Jurkat, Clone E6-1 (cell line): ENCODE measurements around the gene SPANXB1. TPM values are rescaled to one million over a fixed set of nuclear protein-coding genes. Genes with fewer than 3 reads are reported as not detected.
"Not testable (repeated sequence)": the region's sequence is repeated elsewhere in the genome, so short reads cannot be mapped to it uniquely, and the experiment has no call there.

Experiments used
- DNase-seq: peaks from one replicate; pipeline ENCODE4 v3.0.0-alpha.2; 2011; ENCODE audit warnings: low read depth, low spot score
- H3K4me3 ChIP-seq: 2 replicates; pipeline ENCODE4 v1.5.1; 2011; ENCODE audit warnings: mild to moderate bottlenecking, low read length, control low read depth, moderate library complexity
- polyA plus RNA-seq: library from polyadenylated mRNA; unstranded; fragments of >200 nt; gene quantifications from one replicate; pipeline ENCODE4 v1.2.1, GENCODE V29; 2012; ENCODE audit warnings: missing spikeins; ENCODE audit not compliant: insufficient read length, insufficient read depth

SPANXB1 gene, protein sequence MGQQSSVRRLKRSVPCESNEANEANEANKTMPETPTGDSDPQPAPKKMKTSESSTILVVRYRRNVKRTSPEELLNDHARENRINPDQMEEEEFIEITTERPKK
- polyA plus RNA-seq: not detected

DNA sequence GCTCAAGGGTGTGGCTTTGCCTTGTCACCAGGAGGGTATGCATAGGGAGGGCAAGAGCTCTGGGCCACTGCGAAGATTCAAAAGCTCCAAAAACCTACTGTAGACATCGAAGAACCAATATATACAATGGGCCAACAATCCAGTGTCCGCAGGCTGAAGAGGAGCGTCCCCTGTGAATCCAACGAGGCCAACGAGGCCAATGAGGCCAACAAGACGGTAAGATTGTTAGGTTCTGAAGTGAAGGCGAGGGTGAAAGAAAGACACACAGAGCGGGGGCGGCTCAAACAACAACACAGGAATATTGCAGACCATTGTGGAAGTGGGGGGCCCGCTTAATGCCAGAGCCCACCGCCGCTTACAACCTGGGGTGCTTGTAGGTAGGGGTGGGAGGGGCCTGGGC lies at the start of gene SPANXB1:
TSS of gene SPANXB1 (plus strand) at position 27 of the 400 bp plus-strand sequence. CDS start at position 127, 100 bp downstream.
- DNase-seq, H3K4me3 ChIP-seq: not testable (repeated sequence)

DNA sequence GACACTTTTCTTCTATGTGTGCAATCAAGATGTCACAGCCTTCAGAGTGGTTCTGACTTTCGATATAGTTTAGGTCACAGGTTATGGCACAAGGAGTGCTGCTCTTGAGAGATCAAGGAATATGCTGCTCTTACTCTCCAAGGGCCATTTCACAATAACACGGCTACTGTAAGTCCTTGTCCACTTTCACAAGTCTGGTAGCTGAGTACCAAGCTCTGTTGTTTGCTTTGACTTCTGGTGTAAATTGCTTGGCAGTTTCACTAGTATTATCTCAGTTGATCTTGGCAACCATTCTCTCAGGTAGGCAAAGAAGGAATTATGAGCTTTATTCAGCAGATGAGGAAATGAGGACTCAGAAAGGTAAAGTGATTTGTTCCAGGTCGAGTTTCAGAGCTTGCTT lies 35.4 kb upstream of the SPANXB1 start:
- no peak for DNase-seq
- no peak overlapping the region for H3K4me3 ChIP-seq

DNA sequence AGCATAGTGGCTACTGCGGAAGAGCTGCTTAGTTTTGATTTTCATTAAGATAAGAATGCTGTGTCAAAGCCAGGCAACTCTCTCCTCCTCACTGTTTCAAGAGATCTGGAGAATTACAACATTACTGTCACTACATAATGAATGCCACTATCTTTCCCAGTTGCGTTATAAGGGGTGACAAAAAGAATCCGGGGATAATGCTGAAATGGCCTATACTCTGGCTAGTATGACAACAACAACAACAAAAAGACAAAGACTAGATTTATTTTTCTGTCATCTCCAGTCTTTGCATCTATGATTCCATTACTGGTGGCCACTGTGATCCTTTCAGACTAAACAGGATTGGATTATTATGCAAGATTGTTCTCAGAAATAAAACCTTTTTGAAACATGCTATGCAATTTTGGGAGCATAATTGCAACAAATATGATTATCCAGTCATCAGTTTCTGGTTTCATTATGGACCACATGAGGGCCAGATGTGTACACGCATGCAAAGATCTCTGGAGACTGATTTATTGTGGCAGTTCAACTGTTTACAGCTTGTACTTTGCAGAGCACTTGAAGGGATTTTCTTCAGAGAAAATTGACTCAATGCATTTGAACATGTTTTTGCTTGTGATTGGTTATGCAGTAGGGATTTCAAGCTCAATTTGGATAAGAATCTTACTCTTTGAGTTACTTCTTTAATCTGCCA lies 31.1 kb upstream of the SPANXB1 start:
- no peak overlapping the region for H3K4me3 ChIP-seq
- no peak for DNase-seq

DNA sequence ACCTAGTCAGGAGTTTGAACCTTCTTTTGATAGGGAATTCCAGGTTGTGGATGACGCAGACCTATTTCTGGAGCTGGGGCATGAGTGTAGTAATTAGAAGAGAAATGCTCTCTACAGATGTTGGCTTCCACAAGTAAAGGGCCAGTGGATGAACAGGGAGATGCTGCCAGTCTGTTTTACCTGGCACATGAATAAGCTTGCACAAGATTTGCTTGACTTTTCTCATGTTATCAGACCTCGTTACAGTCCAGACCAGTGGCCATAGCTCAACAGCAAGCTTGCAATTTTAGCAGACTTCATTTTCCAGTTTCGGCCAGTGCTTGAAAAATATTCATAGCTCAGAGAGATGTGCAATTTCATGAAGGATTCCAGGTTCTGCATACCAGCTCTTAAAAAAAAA lies 26.9 kb upstream of the SPANXB1 start:
- no peak for DNase-seq
- H3K4me3 ChIP-seq: no peak overlapping the region

DNA sequence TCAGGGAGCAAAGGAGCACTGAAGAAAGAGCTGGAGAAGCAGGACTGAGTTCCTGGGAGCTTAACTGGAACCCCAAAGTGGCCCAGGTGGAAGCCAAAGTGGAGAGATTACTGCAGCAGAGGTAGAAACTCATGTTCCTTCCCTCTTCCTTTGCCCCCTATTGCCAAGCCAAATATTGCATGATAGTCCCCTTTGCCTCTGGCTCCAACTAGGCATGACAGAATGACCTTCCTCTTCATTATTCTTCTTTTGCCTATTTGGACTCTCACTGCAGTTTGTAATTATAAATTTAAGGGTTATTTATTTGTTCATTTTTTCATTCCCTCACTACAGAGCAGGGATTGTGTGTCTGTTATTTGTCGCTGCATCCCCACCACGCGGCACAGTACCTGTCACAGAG lies 22.1 kb upstream of the SPANXB1 start:
- DNase-seq: no peak
- H3K4me3 ChIP-seq: no peak overlapping the region

DNA sequence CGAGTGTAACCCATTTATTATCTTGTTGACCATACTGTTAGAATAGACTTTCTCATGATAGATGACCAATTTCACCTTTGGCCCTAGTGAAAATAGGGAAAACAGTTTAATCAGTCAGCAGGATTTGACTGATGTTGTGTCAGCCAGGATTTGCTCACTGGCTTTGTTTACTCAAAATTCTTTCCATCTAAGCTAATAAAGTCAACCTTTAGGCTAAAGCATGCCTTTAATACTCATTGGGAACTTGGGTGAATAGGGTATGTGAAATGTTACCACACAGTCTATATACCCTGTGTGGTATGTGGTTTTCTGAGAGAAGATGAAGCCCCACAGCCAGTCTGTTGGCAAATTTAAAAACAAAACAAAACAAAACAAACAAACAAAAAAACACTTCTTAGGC lies 18.7 kb upstream of the SPANXB1 start:
- DNase-seq: no peak
- H3K4me3 ChIP-seq: no peak overlapping the region

DNA sequence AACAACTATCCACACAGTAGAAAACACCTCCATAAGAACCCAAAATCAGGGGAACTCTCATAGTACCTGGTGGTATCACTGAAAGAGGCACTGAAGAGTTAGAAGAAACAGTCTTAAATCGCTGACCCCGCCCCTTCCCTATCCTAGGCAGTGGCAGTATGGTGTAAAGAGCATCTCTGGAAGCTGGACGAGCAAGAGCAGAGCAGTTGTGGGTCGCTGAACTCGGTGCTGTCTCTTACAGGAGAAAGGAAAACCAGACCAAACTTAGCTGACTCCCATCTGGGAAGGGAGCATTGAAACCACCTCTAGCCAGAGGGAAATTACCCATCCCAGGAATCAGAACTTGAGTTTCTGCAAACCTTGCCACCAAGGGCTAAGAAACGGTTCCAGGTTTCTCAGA lies 2.8 kb downstream of the SPANXB1 start:
- H3K4me3 ChIP-seq, DNase-seq: not testable (repeated sequence)

DNA sequence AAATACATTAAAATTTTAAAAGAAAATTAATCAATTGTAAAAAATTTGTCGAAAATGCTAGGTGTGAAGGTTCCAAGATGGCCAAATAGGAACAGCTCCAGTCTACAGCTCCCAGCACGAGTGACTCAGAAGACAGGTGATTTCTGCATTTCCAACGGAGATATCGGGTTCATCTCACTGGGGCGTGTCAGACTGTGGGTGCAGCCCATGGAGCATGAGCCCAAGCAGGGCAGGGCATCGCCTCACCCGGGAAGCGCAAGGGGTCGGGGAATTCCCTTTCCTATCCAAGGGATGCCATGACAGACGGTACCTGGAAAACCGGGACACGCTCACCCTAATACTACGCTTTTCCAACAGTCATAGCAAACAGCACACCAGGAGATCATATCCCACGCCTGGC lies 41.9 kb downstream of the SPANXB1 start:
- not testable (repeated sequence) for H3K4me3 ChIP-seq, DNase-seq

DNA sequence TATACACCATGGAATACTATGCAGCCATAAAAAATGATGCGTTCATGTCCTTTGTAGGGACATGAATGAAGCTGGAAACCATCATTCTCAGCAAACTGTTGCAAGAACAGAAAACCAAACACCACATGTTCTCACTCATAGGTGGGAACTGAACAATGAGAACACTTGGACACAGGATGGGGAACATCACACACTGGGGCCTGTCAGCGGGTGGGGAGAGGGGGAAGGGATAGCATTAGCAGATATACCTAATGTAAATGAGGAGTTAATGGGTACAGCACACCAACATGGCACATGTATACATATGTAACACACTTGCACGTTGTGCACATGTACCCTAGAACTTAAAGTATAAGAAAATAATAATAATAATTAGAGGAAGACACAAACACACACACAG lies 47.5 kb downstream of the SPANXB1 start:
- DNase-seq, H3K4me3 ChIP-seq: not testable (repeated sequence)

DNA sequence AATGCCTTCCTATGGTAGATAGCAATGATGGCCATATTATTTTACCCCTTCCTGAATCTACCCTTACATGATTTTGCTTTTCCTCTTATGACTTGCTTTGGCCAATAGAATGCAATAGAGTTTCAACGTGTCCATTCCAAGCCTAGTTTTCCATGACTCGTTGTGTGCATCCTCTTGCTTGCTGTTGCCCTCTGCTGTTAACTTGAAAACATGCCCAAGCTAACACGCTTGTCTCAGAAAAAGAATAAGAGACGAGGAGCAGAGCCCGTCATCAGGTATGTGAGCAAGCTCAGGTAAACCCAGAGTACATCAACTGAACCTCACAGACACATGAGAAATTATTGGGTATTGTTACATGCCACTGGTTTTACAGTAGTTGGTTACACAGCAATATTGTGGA lies 49.7 kb downstream of the SPANXB1 start:
- H3K4me3 ChIP-seq, DNase-seq: not testable (repeated sequence)
